ENCODE data around the gene ABHD5. TPM values are rescaled to one million over a fixed set of nuclear protein-coding genes. Genes with fewer than 3 reads are reported as not detected.

ABHD5 gene
- total and polyA plus RNA-seq, 2 of the 8 experiments (the other 6 are each of a cell fraction or from before 2014, with no cell fraction given) = 10.5 to 16.4 TPM

- TF ChIP-seq FOSL1 (IDR thresholded peaks at IDR 0.05; ENCODE audit: insufficient read depth, low read depth, low read length) = no peak
- TF ChIP-seq NRF1 (IDR thresholded peaks at IDR 0.05; ENCODE audit: low read depth, low read length) = no peak
- TF ChIP-seq USF2 (IDR thresholded peaks at IDR 0.05; ENCODE audit: low read length) = no peak
- no peak for TF ChIP-seq EP300 (IDR thresholded peaks at IDR 0.05; ENCODE audit: borderline replicate concordance in 1 of 2, low read depth in 2 of 2, low read length in 2 of 2)
- no peak for TF ChIP-seq HDAC2 (IDR thresholded peaks at IDR 0.05; ENCODE audit: borderline replicate concordance in 1 of 2, low read depth in 2 of 2, low read length in 2 of 2)
Measured at GRCh38 chr3:43684944-43685343, 5.8 kb upstream of the ABHD5 start (continued).
